Heart left ventricle (tissue), 16 donors: ENCODE data around the gene CCDC188. TPM values are rescaled to one million over a fixed set of nuclear protein-coding genes. Genes with fewer than 3 reads are reported as not detected.

ENCODE experiments used
- ATAC-seq, 4 donors: fragments of 200-7000 bp; cut with Tn5 transposase; one replicate each; pipeline ENCODE4 v1.9.1; 2020 to 2022; ENCODE audit warnings: moderate library complexity in 4 of 4, mild to moderate bottlenecking in 3 of 4, moderate number of reproducible peaks in 1 of 4
- DNase-seq, 5 donors: peaks; one replicate each; pipeline ENCODE4 v3.0.0-alpha.2; 2020
- H3K27ac ChIP-seq, 12 donors: fragments of 200-600 bp; sonication (generic) in 4 of 12; one replicate each; pipeline versions ENCODE4 v1.5.0 to v1.8.0; 2016 to 2022; ENCODE audit warnings: mild to moderate bottlenecking in 2 of 12
- H3K27me3 ChIP-seq, 9 donors: fragments of 200-600 bp; sonication (generic) in 2 of 9; one replicate each; pipeline versions ENCODE4 v1.5.1 to v1.8.0; 2016 to 2022; ENCODE audit warnings: mild to moderate bottlenecking in 3 of 9
- H3K36me3 ChIP-seq, 9 donors: fragments of 200-600 bp; sonication (generic) in 2 of 9; one replicate each; pipeline versions ENCODE4 v1.5.0 to v1.8.0; 2018 to 2022; ENCODE audit warnings: mild to moderate bottlenecking in 2 of 9
- H3K4me1 ChIP-seq, 12 donors: fragments of 200-600 bp; sonication (generic) in 4 of 12; one replicate each; pipeline versions ENCODE4 v1.5.0 to v1.8.0; 2016 to 2022; ENCODE audit warnings: mild to moderate bottlenecking in 3 of 12
- H3K4me3 ChIP-seq, 12 donors: fragments of 200-600 bp; sonication (generic) in 4 of 12; one replicate each; pipeline versions ENCODE4 v1.5.0 to v1.8.0; 2017 to 2022; ENCODE audit warnings: mild to moderate bottlenecking in 9 of 12, moderate library complexity in 4 of 12
- H3K9me3 ChIP-seq, 12 donors: fragments of 200-600 bp; sonication (generic) in 4 of 12; one replicate each; pipeline versions ENCODE4 v1.5.0 to v1.8.0; 2016 to 2022; ENCODE audit warnings: mild to moderate bottlenecking in 1 of 12
- CTCF ChIP-seq, 12 donors: fragments of 200-600 bp; sonication (generic) in 4 of 12; IDR thresholded peaks; one replicate each; pipeline versions ENCODE4 v1.5.0 to v1.8.0; 2018 to 2022; ENCODE audit warnings: antibody characterized with exemption in 12 of 12, mild to moderate bottlenecking in 5 of 12
- POLR2A ChIP-seq, 2 donors: fragments of 450-650 bp; IDR thresholded peaks; one replicate each; pipeline ENCODE4 v1.6.1; 2017; ENCODE audit warnings: antibody characterized with exemption in 2 of 2, mild to moderate bottlenecking in 2 of 2, moderate library complexity in 2 of 2
- WGBS, 4 donors: extraction: QIAGEN DNeasy Blood & Tissue Kit in 2 of 4; methylation state at CpG; one replicate each; pipeline versions ENCODE4 v1.1.5 to v1.1.7; 2013 to 2018; 5-methylcytosine and 5-hydroxymethylcytosine counted together
- intact Hi-C, 10 donors: fragments of 100-400 bp; cut with DNase I; formaldehyde crosslinking; loops; one replicate each; pipeline versions ENCODE4 v1.11.1 to v1.14.2; 2022
- polyA plus RNA-seq, 2 donors: library from polyadenylated mRNA; stranded (reverse); fragments of 200-250 nt; gene quantifications; one replicate each; pipeline ENCODE4 v1.2.3, GENCODE V29; 2013
- total RNA-seq, 9 donors: library from RNA; depleted of rRNA in 2 of 9; stranded (reverse); fragments of >200 nt in 2 of 9; fragmentation: NEBNext Ultra II Directional in 3 of 9; extraction: Animal tissue kit (Norgen Biotek cat#: 25700) in 3 of 9; gene quantifications; one replicate each; pipeline versions ENCODE4 v1.1.0 to v1.2.4, GENCODE V29; 2016 to 2023
- donor health status: ischemic (EF 13 %, LVEDD 7.1; RV severe dilation, severe dysfunction).
- donor health status: healthy with polysubstance abuse.
- donor health status: DM: no; HTN: yes; CAD: no.
- donor health status: DM: no; HTN: no; CAD: no.
- donor health status: ischemic (EF 25% LVEDD 6.9; RV normal size, moderate dysfunction).
- donor health status: ischemic (EF 25% LVEDD 5.7; RV mildly dilated, moderate dysfunction).
- donor health status: healthy.
- donor health status: DM: yes; HTN: yes; CAD: no.
- donor health status: ischemic (EF 35%, LVEDD 5.7; RV mildly dilated, moderate dysfunction).
- donor health status: nonischemic (EF 11% LVEDD 7.7; RV severe dilation, severe dysfunction).
- donor health status: DM: yes; HTN: yes; CAD: no.
- donor health status: PGD.
- donor health status: ischemic (EF 29% LVEDD 5.4; RV normal size, mild dysfunction).
- donor health status: nonischemic (EF 23%, LVEDD 6.1; RV moderate dilation, normal function).

Gene CCDC188
- total and polyA plus RNA-seq, 11 donors, result 0.17 to 1.0 (median 0.50) TPM; not detected in 4

DNA sequence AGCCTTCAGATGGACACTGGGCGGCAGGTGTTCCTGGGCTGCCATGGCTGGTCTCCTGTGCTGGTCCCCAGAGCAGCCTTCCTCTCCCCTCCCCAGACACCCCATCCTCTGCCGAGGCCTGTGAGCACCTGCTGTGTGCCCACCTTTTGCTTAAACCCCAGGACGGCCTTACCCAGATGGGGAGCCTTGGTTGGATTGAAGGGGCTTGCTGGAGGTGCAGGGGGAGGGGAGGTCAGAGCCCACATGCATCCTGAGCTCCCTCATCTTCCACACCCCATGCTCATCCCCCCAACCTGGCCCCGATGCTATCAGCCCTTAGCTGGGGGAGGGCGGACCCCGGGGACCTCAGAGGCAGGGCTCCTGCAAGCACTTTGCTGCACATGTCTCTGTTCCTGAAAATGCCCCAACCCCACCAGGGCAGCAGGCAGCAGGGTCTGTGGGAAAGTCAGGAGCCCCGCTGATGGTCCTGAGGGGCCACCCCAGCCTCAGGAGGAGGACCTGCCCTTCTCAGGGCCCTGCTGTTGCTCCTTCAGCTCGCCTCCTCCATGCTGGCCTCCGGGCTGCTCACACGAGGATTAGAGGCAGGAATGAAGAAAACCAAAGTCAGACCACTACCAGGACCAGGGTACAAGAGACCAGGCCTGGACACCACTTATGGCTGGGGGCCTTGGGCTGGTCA, 41.6 kb upstream of the CCDC188 start:
- DNase-seq, result no peak
- no peak for ATAC-seq
- Histone ChIP-seq H3K4me3 (no peak overlapping the region), H3K4me1 (no peaks in the 10 kb centered on the region), H3K27ac (no peak overlapping the region), H3K27me3 (no peaks in the 10 kb centered on the region), H3K9me3 (no peaks in the 10 kb centered on the region), H3K36me3 (no peaks in the 10 kb centered on the region)
- TF ChIP-seq CTCF (IDR thresholded peaks at IDR 0.05), result no peak
- TF ChIP-seq POLR2A (IDR thresholded peaks at IDR 0.05), result no peak
- intact Hi-C loops, result no loop called here
- WGBS, 4 donors, result 87 to 90% (median 89%) methylated on average over 10 of the region's 10 CpGs

DNA sequence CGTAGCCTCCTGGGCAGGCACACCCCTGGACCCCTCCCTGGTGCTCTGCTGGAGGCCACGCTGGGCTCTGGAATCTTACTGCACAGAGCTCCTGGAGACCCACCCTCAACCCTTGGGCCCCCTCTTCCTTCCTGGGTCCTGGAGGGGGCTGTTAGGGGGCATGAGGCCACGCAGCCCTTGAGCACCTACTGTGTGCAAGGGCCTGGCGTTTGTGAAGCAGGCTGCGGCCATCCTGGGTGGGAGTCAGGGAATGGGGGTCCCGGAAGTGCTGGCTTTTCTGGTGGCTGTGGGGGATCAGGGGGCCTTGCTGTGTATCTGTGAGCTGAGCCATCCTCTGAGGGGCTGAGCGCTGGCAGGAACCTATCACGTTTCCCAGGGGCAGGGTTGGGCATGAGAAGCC, 40.9 kb upstream of the CCDC188 start:
- ATAC-seq, result no peak
- TF ChIP-seq CTCF (IDR thresholded peaks at IDR 0.05), result no peak
- intact Hi-C loops, result no loop called here
- Histone ChIP-seq H3K27ac (no peak overlapping the region), H3K9me3 (no peaks in the 10 kb centered on the region), H3K27me3 (no peaks in the 10 kb centered on the region), H3K36me3 (no peaks in the 10 kb centered on the region), H3K4me1 (no peaks in the 10 kb centered on the region), H3K4me3 (no peak overlapping the region)
- 84 to 89% (median 87%) methylated on average over 6 to 8 of the region's 8 CpGs for WGBS, 4 donors
- no peak for DNase-seq

DNA sequence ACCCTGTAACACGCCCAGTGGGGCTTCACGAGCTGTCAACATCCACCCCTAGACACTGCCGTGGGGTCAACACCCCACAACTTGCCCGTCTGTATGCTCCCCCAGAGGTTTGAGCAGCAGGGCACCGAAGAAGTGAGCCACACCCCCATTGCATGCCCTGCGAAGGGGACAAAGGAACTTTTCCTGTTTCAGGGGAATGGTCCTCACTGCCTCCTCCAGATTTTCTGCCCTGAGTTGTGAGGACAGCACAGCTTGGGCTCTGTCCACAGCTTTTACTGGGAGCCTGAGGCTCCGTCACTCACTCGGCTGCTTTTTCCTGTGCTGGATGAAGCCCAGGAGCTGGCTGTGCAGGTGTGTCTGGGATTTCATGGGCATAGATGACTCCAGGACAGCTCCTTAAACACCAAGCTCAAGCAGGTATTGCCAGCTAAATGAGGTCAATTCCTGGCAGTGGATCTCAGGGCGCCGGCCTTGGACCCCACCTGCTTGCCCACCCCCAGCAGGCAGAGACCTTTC, 40.2 kb upstream of the CCDC188 start:
- no peaks in the 10 kb centered on the region for H3K4me1 ChIP-seq
- 74 to 89% (median 77%) methylated on average over 6 to 10 of the region's 10 CpGs for WGBS, 4 donors
- no peak for ATAC-seq

DNA sequence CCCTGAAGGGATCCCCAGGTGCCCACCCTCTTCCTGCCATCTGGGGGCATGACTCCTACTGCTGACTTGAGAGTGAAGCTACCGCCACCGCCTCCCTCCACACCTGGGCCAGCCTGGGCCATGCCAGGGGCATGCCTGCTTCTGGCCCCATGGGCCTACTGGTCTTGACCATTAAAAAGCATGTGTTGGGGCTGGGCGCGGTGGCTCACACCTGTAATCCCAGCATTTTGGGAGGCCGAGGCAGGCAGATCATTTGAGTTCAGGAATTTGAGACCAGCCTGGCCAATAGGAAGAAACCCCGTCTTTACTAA, 37.7 kb upstream of the CCDC188 start:
- H3K36me3 ChIP-seq, result no peaks in the 10 kb centered on the region
- H3K27me3 ChIP-seq, result peaks cover 0 to 7% (median 0%) of the 10 kb centered on the region in 9 donors
- no peak overlapping the region for H3K4me3 ChIP-seq
- DNase-seq, result no peak
- intact Hi-C loops, result no loop called here
- H3K27ac ChIP-seq, result no peak overlapping the region
- TF ChIP-seq CTCF (IDR thresholded peaks at IDR 0.05) (no peak), POLR2A (IDR thresholded peaks at IDR 0.05) (no peak)
- no peaks in the 10 kb centered on the region for H3K4me1 ChIP-seq
- no peak for ATAC-seq
- no peaks in the 10 kb centered on the region for H3K9me3 ChIP-seq
- WGBS, 4 donors, result 94 to 98% (median 96%) methylated on average over 6 of the region's 6 CpGs

More for the DNA sequence above, 40.2 kb upstream of the CCDC188 start:
- intact Hi-C loops, result no loop called here
- Histone ChIP-seq H3K4me3 (no peak overlapping the region), H3K36me3 (no peaks in the 10 kb centered on the region), H3K27me3 (no peaks in the 10 kb centered on the region), H3K27ac (no peak overlapping the region), H3K9me3 (no peaks in the 10 kb centered on the region)
- no peak for DNase-seq
- TF ChIP-seq POLR2A (IDR thresholded peaks at IDR 0.05) (no peak), CTCF (IDR thresholded peaks at IDR 0.05) (no peak)
